ENCODE measurements around the gene COL27A1. TPM values are rescaled to one million over a fixed set of nuclear protein-coding genes. Genes with fewer than 3 reads are reported as not detected.

The COL27A1 gene
- total RNA-seq, 1 experiment from 2014 or later, result 12.0 TPM

- no peaks in the 10 kb centered on the region for H4K20me1 ChIP-seq (ENCODE audit: insufficient read depth)
- TF ChIP-seq, protein P1, sequence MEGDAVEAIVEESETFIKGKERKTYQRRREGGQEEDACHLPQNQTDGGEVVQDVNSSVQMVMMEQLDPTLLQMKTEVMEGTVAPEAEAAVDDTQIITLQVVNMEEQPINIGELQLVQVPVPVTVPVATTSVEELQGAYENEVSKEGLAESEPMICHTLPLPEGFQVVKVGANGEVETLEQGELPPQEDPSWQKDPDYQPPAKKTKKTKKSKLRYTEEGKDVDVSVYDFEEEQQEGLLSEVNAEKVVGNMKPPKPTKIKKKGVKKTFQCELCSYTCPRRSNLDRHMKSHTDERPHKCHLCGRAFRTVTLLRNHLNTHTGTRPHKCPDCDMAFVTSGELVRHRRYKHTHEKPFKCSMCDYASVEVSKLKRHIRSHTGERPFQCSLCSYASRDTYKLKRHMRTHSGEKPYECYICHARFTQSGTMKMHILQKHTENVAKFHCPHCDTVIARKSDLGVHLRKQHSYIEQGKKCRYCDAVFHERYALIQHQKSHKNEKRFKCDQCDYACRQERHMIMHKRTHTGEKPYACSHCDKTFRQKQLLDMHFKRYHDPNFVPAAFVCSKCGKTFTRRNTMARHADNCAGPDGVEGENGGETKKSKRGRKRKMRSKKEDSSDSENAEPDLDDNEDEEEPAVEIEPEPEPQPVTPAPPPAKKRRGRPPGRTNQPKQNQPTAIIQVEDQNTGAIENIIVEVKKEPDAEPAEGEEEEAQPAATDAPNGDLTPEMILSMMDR (IDR thresholded peaks at IDR 0.05 in 2 of 3, conservative IDR thresholded peaks at IDR 0.05 in 1 of 3; ENCODE audit: borderline replicate concordance in 1 of 3, insufficient read depth in 1 of 3, low read depth in 2 of 3, low read length in 2 of 3), result no peak
- TF ChIP-seq SIN3A (IDR thresholded peaks at IDR 0.05; ENCODE audit: low read depth), result no peak
- TF ChIP-seq POLR2AphosphoS5 (IDR thresholded peaks at IDR 0.05; ENCODE audit: low read depth, low read length), result no peak
- TF ChIP-seq EGR1 (IDR thresholded peaks at IDR 0.05; ENCODE audit: low read depth), result no peak
- TF ChIP-seq, protein P2, sequence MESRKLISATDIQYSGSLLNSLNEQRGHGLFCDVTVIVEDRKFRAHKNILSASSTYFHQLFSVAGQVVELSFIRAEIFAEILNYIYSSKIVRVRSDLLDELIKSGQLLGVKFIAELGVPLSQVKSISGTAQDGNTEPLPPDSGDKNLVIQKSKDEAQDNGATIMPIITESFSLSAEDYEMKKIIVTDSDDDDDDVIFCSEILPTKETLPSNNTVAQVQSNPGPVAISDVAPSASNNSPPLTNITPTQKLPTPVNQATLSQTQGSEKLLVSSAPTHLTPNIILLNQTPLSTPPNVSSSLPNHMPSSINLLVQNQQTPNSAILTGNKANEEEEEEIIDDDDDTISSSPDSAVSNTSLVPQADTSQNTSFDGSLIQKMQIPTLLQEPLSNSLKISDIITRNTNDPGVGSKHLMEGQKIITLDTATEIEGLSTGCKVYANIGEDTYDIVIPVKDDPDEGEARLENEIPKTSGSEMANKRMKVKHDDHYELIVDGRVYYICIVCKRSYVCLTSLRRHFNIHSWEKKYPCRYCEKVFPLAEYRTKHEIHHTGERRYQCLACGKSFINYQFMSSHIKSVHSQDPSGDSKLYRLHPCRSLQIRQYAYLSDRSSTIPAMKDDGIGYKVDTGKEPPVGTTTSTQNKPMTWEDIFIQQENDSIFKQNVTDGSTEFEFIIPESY (IDR thresholded peaks at IDR 0.05; ENCODE audit: extremely low read depth, insufficient replicate concordance, low read length), result no peak
- no peak for TF ChIP-seq CBX3 (IDR thresholded peaks at IDR 0.05; ENCODE audit: low read depth)
- no peak for TF ChIP-seq TCF7L2 (IDR thresholded peaks at IDR 0.05; ENCODE audit: borderline replicate concordance, extremely low read depth, insufficient read depth, insufficient read length)
- TF ChIP-seq ZNF274 (IDR thresholded peaks at IDR 0.05; ENCODE audit: low read depth, low read length), result no peak
- TF ChIP-seq, protein P3, sequence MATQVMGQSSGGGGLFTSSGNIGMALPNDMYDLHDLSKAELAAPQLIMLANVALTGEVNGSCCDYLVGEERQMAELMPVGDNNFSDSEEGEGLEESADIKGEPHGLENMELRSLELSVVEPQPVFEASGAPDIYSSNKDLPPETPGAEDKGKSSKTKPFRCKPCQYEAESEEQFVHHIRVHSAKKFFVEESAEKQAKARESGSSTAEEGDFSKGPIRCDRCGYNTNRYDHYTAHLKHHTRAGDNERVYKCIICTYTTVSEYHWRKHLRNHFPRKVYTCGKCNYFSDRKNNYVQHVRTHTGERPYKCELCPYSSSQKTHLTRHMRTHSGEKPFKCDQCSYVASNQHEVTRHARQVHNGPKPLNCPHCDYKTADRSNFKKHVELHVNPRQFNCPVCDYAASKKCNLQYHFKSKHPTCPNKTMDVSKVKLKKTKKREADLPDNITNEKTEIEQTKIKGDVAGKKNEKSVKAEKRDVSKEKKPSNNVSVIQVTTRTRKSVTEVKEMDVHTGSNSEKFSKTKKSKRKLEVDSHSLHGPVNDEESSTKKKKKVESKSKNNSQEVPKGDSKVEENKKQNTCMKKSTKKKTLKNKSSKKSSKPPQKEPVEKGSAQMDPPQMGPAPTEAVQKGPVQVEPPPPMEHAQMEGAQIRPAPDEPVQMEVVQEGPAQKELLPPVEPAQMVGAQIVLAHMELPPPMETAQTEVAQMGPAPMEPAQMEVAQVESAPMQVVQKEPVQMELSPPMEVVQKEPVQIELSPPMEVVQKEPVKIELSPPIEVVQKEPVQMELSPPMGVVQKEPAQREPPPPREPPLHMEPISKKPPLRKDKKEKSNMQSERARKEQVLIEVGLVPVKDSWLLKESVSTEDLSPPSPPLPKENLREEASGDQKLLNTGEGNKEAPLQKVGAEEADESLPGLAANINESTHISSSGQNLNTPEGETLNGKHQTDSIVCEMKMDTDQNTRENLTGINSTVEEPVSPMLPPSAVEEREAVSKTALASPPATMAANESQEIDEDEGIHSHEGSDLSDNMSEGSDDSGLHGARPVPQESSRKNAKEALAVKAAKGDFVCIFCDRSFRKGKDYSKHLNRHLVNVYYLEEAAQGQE (IDR thresholded peaks at IDR 0.05; ENCODE audit: low read depth), result no peak
- no peak for TF ChIP-seq SRF (IDR thresholded peaks at IDR 0.05; ENCODE audit: low read depth)
- TF ChIP-seq YY1 (IDR thresholded peaks at IDR 0.05; ENCODE audit: extremely low read depth, insufficient replicate concordance, low read depth, low read length), result no peak
- no peak for TF ChIP-seq MAX (IDR thresholded peaks at IDR 0.05)
- TF ChIP-seq RAD21 (IDR thresholded peaks at IDR 0.05; ENCODE audit: low read depth), result no peak
- TF ChIP-seq ATF3 (IDR thresholded peaks at IDR 0.05), result no peak
- no peak for TF ChIP-seq FOSL1 (IDR thresholded peaks at IDR 0.05; ENCODE audit: low read depth)
- TF ChIP-seq CEBPB (IDR thresholded peaks at IDR 0.05; ENCODE audit: low read depth), result no peak
- no peak for TF ChIP-seq SP1 (IDR thresholded peaks at IDR 0.05; ENCODE audit: low read depth)
- peaks cover 0 to 7% of the 10 kb centered on the region in 2 experiments; a peak in 2 of 4 replicates for H3K4me1 ChIP-seq (ENCODE audit: control insufficient read depth in 1 of 2, insufficient read depth in 2 of 2, low read length in 2 of 2)
- POLR2A ChIA-PET, result no interaction called here
- H2AFZ ChIP-seq (ENCODE audit: low read depth, low read length, poor library complexity, severe bottlenecking), result no peak overlapping the region
- CTCF ChIA-PET, result interaction anchor here (0.8 kb wide), 1 partner anchor 10 kb away, joined by 3 read pairs; no protein-coding TSS in a partner anchor
- no peak overlapping the region for H3K9ac ChIP-seq (ENCODE audit: low read length)
- no peak overlapping the region for H3K4me2 ChIP-seq (ENCODE audit: low read length)
- BruUV-seq (replicated peaks), result no TSS peak
- H3K79me2 ChIP-seq (ENCODE audit: insufficient read depth, low read length), result no peaks in the 10 kb centered on the region
- no peaks in the 10 kb centered on the region for H3K9me2 ChIP-seq (ENCODE audit: insufficient read depth)
- H3K27me3 ChIP-seq (ENCODE audit: insufficient read depth, low read length), result no peaks in the 10 kb centered on the region
- RAD21 ChIA-PET (ENCODE audit: low non-redundant PET in 1 of 2, low total read pairs in 2 of 2, uncharacterized antibody in 2 of 2, unreplicated experiment in 2 of 2), result no interaction called here
- no peaks in the 10 kb centered on the region for H3K36me3 ChIP-seq (ENCODE audit: control insufficient read depth in 1 of 2, insufficient read depth in 2 of 2, low read length in 2 of 2)
- ATAC-seq, result no peak
- intact Hi-C loops (cut with micrococcal nuclease), result no loop called here
- no peak overlapping the region for H3K27ac ChIP-seq (ENCODE audit: low read depth, low read length)
- no peak overlapping the region for H3K4me3 ChIP-seq (replicated peaks in 1 of 2; ENCODE audit: low read depth in 1 of 2, low read length in 2 of 2)
- no peaks in the 10 kb centered on the region for H3K9me3 ChIP-seq (ENCODE audit: control insufficient read depth in 1 of 2, insufficient read depth in 1 of 2, low read depth in 1 of 2, low read length in 2 of 2)
- DNase-seq (ENCODE audit: low read depth, low spot score), result no peak
These were observed 6.2 kb downstream of the COL27A1 start for GRCh38 chr9:114161513-114161912.

Data from HCT116 (cell line).